MM.1S (cell line): Measurements from ENCODE around the gene KIAA0825.
"Not testable (repeated sequence)": the region's sequence is repeated elsewhere in the genome, so short reads cannot be mapped to it uniquely, and the experiment has no call there.

ENCODE experiments used
- CTCF ChIP-seq: fragments of 300-600 bp; sonication (generic); IDR thresholded peaks from 2 replicates; pipeline ENCODE4 v1.5.1; 2016; ENCODE audit warnings: antibody characterized with exemption, low read length, mixed read lengths
- EZH2phosphoT487 ChIP-seq: fragments of 300-600 bp; sonication (generic); IDR thresholded peaks from 2 replicates; pipeline ENCODE4 v1.6.1; 2018; ENCODE audit warnings: antibody characterized with exemption, low read length

- not testable (repeated sequence) for TF ChIP-seq CTCF, EZH2phosphoT487
These were observed 263.4 kb downstream of the KIAA0825 start for GRCh38 chr5:94354837-94355485.
